K562 treated with DMSO at 1 percent for 24 hours (cell line): ENCODE measurements around the gene CUL4B. TPM values are rescaled to one million over a fixed set of nuclear protein-coding genes. Genes with fewer than 3 reads are reported as not detected.

Source experiments
- total RNA-seq: library from RNA; unstranded; fragments of 300-600 nt; gene quantifications from 2 replicates; pipeline ENCODE4 v1.2.3, GENCODE V29; 2022; ENCODE audit warnings: low read depth; ENCODE audit not compliant: insufficient read depth

Gene CUL4B
- 19.1 and 22.0 TPM in 2 replicates for total RNA-seq

DNA sequence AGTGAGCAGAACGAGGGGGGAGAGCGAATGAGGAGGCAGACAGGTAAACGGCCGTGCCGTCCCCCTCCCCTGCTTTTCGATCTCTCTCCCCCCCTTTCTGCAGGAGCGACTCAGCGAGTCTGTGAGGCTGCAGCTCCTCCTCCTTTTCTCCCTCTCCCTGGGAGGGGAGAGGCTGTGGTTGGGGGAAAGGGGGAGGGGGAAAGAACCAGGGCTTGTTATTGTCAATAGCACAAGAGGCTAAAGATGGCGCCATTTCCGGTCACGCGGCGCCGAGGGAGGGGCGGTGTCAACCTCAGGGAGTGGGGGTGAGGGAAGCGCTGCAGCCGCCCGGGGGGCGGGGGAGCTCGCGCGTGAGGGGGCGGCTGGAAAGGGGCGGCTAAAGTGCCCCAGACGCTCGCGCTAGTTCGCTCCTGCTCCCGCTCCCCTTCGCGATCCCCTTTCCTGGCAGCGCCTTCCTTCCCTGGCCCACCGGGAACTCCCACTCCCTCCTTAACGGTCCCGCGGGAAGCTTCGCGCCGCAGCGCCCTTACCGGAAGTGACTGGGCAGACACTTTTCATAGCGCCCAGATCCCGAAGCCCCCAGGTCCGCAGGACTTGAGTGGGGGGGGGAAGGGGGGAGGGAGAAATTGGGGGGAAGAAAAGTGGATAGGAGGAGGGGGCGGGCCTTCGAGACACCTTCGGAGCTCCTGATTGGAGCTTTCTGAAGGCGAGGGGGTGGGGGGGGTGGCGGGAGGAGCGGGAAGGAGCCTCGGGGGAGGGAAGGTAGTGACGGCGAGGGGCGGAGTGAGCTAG lies at the start of gene CUL4B:
Gene CUL4B, minus strand, starts transcription at position 121 of the 792 bp plus-strand sequence. CDS start 324 bp downstream, outside the sequence.

GRCh38 chrX:120603707-120604360 lies 43.1 kb upstream of the CUL4B start, which contains the start of gene MCTS1:
Gene MCTS1, plus strand, starts transcription at chrX:120604101. Its CDS starts 136 bp downstream, at chrX:120604237.

Other genes with a start within 250 kb of the CUL4B start
- not detected in 2 replicates for gene TMEM255A, start 249.5 kb downstream of the CUL4B start, total RNA-seq
- gene ATP1B4, start 198.9 kb downstream of the CUL4B start, total RNA-seq, result not detected in 2 replicates
- gene LAMP2, start 91.7 kb downstream of the CUL4B start, total RNA-seq, result 61.9 and 69.2 TPM in 2 replicates
- 42.7 and 47.3 TPM in 2 replicates for gene MCTS1, start 43.1 kb upstream of the CUL4B start, total RNA-seq
- 11.0 and 14.0 TPM in 2 replicates for gene C1GALT1C1, start 69.1 kb upstream of the CUL4B start, total RNA-seq